ENCODE measurements around the gene CHST9.

- TF ChIP-seq CTCF (IDR thresholded peaks at IDR 0.05) (no peak), POLR2A (IDR thresholded peaks at IDR 0.05) (no peak)
Measured at GRCh38 chr18:27135504-27136207, 49.5 kb downstream of the CHST9 start.
